Measurements from ENCODE around the gene TBC1D32.
A peak's percentile ranks its signal among the peaks of the same experiment; 100 is the strongest.
"Not testable (repeated sequence)": the region's sequence is repeated elsewhere in the genome, so short reads cannot be mapped to it uniquely, and the experiment has no call there.

The TBC1D32 gene, protein sequence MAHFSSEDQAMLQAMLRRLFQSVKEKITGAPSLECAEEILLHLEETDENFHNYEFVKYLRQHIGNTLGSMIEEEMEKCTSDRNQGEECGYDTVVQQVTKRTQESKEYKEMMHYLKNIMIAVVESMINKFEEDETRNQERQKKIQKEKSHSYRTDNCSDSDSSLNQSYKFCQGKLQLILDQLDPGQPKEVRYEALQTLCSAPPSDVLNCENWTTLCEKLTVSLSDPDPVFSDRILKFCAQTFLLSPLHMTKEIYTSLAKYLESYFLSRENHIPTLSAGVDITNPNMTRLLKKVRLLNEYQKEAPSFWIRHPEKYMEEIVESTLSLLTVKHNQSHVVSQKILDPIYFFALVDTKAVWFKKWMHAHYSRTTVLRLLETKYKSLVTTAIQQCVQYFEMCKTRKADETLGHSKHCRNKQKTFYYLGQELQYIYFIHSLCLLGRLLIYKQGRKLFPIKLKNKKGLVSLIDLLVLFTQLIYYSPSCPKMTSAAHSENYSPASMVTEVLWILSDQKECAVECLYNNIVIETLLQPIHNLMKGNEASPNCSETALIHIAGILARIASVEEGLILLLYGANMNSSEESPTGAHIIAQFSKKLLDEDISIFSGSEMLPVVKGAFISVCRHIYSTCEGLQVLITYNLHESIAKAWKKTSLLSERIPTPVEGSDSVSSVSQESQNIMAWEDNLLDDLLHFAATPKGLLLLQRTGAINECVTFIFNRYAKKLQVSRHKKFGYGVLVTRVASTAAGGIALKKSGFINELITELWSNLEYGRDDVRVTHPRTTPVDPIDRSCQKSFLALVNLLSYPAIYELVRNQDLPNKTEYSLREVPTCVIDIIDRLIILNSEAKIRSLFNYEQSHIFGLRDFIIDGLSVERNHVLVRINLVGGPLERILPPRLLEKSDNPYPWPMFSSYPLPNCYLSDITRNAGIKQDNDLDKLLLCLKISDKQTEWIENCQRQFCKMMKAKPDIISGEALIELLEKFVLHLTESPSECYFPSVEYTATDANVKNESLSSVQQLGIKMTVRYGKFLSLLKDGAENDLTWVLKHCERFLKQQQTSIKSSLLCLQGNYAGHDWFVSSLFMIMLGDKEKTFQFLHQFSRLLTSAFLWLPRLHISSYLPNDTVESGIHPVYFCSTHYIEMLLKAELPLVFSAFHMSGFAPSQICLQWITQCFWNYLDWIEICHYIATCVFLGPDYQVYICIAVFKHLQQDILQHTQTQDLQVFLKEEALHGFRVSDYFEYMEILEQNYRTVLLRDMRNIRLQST

DNA sequence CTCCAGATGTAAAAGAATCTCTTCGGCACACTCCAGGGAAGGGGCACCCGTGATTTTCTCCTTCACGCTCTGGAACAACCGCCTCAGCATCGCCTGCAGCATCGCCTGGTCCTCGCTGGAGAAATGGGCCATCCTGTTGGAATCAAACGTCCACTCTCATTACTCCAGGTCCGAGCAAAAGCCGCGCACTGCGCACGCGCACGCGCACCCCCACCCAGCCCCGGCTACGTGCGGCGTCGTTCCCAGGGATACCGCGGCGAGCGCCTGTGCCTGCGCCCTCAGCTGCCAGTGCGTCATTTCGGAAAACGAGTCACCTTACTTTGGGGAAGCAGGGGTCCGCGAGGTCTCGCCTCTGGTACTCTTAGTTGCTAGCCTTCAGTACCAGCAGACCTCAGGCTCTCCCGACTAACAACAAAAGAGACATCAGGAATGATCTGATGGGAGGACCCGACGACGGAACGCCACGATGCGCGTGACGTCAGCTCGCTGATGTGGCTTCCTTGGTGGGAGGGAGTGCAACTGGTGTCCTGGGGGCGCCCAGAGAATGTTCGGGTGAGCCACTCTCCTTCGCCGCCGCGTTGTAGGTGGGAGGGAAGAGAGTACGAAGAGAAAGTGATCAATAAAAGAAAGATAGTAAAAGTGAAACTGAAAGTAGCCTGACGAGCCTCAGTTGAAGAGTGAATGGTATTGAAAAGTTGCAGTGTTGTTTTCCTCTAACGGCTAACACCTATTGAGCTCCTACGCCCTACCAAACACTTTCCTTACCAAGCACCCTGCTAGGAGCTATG, at the start of gene TBC1D32:
Gene TBC1D32, minus strand, starts transcription at position 182 of the 788 bp plus-strand sequence. Its CDS starts 50 bp downstream, at position 132.
- DNase-seq, result peak; percentile 93

DNA sequence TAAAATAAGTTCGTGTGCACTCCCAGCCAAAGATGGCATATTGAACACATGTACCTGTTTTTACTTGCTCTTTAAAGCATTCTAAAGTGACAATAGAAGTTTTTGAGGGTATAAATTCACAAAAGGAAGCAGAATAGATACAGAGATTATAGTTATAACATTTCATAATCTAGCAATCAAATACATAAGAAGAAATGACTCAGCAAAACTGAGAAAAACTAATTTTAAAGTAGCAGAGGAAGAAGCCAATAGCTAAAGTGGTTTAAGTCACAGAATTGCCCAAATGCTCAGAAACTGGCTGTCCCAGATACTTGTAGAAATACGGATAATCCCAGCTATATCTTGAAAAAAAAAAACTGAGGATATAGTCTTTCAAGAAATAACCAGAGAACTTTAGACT, 49.2 kb upstream of the TBC1D32 start:
- no peak for DNase-seq

DNA sequence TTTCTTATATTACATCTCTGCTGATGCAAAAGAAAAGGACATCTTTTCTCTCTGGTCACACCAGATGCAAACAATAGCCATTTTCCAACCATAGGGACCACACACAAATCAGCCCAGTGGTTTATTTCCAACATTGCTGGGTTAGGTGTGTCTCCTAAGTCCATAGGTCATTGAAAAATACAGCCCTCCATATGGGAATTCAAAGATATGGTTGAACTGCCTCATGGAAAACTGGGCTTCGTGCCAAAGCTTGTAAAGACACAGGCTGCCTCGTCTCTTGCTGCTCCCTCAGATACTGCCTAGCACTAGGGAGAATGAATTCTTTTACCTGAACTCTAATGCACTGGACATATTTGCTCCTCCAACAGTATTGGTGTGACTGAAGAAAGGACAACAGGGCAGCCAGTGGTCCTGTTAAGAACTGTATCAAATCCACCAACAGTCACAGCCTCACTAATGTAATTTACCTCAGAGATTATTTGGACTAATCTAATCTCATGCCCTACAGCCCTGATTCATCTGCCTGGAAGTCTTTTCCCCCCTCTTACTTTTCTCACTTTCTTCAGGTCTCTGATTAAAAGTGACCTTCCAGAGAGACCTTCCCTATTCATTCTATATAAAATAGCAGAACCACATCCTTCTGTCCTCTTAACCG, 48.3 kb upstream of the TBC1D32 start:
- no peak for DNase-seq

- DNase-seq, result no peak
Observed at GRCh38 chr6:121376411-121376810, 42.1 kb upstream of the TBC1D32 start.

- not testable (repeated sequence) for DNase-seq
Observed at GRCh38 chr6:121374219-121374618, 39.9 kb upstream of the TBC1D32 start.

GRCh38 chr6:121365536-121366521, 31.5 kb upstream of the TBC1D32 start:
- no peak for DNase-seq

- no peak for DNase-seq
Observed at GRCh38 chr6:121356575-121356974, 22.3 kb upstream of the TBC1D32 start.

GRCh38 chr6:121354764-121355163, 20.5 kb upstream of the TBC1D32 start:
- DNase-seq, result no peak

DNA sequence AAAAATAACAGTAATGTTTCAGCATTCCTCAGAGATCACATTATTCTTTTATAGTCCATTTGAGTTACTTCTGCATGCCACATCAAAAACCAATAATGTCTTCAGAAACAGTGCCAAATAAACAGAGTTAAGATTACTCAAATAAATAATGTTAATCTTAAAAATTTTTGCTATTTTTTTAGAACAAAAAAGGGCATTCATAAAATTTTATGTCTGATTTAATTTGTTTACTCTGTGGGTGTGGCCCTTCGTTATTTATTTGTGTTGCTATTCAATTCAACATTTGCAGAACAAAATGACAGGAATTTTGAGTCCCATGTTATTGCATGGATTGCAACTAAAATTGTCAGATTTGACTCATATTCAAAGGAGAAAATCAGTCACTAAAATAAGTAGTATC, 18.7 kb upstream of the TBC1D32 start:
- no peak for DNase-seq

GRCh38 chr6:121351916-121352315, 17.6 kb upstream of the TBC1D32 start:
- DNase-seq, result no peak

DNA sequence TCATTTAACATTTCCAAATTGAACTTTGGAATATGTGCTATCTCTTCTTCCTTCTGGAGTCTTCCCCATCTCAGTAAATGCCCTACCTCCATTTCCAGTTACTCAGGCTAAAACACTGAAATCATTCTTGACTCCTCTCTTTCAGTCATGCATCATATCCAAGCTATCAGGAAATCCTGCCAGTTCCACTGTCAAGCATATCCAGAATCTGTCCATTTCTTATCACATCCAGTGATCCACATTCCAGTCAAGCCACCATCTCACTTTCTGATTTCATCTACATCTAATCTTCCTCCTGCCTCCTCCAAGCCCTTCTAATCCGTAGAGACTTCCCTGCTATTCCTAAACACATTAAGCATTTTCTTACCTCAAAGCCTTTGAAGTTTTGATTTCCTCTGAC, 15.3 kb upstream of the TBC1D32 start:
- DNase-seq, result no peak

- no peak for DNase-seq
Observed at GRCh38 chr6:121347484-121347883, 13.2 kb upstream of the TBC1D32 start.

GRCh38 chr6:121344539-121344938, 10.3 kb upstream of the TBC1D32 start:
- DNase-seq, result no peak

DNA sequence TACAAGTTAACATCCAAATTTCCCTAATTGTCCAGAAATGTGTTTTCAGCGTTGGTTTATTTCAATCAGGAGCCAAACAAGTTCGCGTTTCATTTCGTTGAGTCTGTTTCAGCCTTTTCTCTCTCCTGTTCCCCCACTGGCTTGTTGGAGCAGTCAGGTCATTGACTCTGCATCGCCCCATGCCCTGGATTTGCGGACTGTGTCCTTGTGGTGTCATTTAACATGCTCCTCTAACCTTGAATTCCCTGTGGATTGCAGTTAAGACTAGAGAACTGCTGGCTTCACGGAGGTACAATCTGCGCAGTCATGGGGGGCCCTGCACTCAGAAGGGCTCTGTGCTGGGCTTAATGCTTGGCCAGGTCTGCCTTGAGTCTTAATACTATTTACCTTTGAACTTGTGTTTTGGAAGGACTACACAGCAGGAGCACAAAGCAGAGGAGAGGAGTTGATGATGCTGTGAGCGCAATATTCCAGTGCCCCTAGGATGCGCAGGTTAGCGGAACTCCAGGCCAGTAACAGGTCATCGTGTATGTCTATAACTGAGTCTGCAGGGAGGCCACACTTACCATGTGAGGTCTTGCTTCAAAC, 5.5 kb upstream of the TBC1D32 start:
- DNase-seq, result no peak

DNA sequence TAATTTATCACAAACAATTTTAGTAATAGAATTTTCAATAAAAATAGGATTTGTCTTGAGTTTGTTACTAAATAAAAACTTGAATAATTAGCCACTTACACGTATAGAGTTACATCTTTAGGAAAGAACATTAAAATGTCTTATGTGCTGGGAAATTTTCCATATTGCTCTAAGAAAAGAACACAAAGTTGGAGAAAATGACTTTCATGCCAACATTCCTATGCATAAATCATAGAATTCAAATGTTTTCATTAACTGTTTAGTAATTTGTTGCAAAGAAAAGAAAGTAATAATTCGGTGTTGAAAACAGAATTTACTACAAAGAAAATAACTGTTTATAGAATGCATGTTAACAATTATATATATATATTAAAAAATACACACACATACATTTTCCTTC, 4.7 kb upstream of the TBC1D32 start:
- DNase-seq, result no peak

DNA sequence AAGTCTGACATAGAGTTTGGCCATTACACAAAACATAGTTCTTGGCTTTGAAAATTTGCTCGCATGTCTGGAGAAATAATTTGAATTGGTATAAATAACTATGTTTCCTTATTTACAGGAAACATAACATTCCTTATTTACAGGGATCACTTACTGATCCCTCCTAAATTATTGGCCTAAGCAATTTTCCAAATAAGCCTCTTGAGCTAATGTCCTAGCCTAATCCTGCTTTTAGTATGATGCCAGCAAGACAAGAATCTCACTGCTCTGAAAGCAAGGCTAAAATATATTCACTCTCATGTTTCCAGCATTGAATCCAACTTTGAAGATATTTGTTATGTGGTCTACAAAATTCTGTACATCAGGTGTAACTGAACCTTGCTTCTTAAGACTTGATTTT, 4.1 kb upstream of the TBC1D32 start:
- no peak for DNase-seq

- DNase-seq, result no peak
Observed at GRCh38 chr6:121335087-121336008, 1.1 kb upstream of the TBC1D32 start.

- DNase-seq, result not testable (repeated sequence)
Observed at GRCh38 chr6:121333694-121334093, 586 bp downstream of the TBC1D32 start.

- no peak for DNase-seq
Observed at GRCh38 chr6:121333196-121333595, 1.1 kb downstream of the TBC1D32 start.
